B cell (primary cell): ENCODE data around the gene SNX24. TPM values are rescaled to one million over a fixed set of nuclear protein-coding genes. Genes with fewer than 3 reads are reported as not detected.

Experiments used
- ATAC-seq: fragments of 200-7000 bp; cut with Tn5 transposase; one replicate; pipeline ENCODE4 v1.10.0; 2021; ENCODE audit warnings: low read depth, mild to moderate bottlenecking, moderate number of reproducible peaks, moderate library complexity
- CTCF ChIA-PET: fragments of 350-600 bp; sonication (Branson Sonifier 250); formaldehyde crosslinking; loops from one replicate; lab custom pipeline; 2021; ENCODE audit warnings: antibody characterized with exemption, inconsistent platforms; lab: Charles Lee
- POLR2A ChIA-PET: fragments of 350-600 bp; sonication (Branson Sonifier 250); formaldehyde crosslinking; loops from one replicate; lab custom pipeline; 2021; ENCODE audit warnings: antibody characterized with exemption; lab: Charles Lee
- DNase-seq: peaks from one replicate; pipeline ENCODE4 v3.0.0; 2013
- H2AFZ ChIP-seq: 2 replicates; pipeline ENCODE4 v1.6.1; 2012; ENCODE audit warnings: mild to moderate bottlenecking, low read depth, low read length; ENCODE audit not compliant: insufficient read depth, poor library complexity, severe bottlenecking
- H3K27ac ChIP-seq, 2 donors: 1 replicate in 1 of 2; 2 replicates in 1 of 2; pipeline ENCODE4 v1.5.1; 2012 to 2013; ENCODE audit warnings: low read length in 2 of 2, mild to moderate bottlenecking in 2 of 2, moderate library complexity in 1 of 2
- H3K27me3 ChIP-seq, 4 experiments: fragments of 200-600 bp in 1 of 4; sonication (generic) in 1 of 4; replicated peaks in 1 of 4; 1 replicate in 2 of 4; 2 replicates in 2 of 4; pipeline versions ENCODE4 v1.6.1 to v1.7.0; 2013 to 2016; ENCODE audit warnings: low read length in 3 of 4, mild to moderate bottlenecking in 2 of 4, mixed read lengths in 1 of 4, moderate library complexity in 1 of 4; ENCODE audit not compliant: insufficient read depth in 4 of 4, control insufficient read depth in 3 of 4; ENCODE audit errors: control extremely low read depth in 1 of 4
- H3K36me3 ChIP-seq, 2 experiments: replicated peaks in 1 of 2; 1 replicate in 1 of 2; 2 replicates in 1 of 2; pipeline versions ENCODE4 v1.6.1 to v1.7.1; 2013; ENCODE audit warnings: low read length in 1 of 2; ENCODE audit not compliant: insufficient read depth in 2 of 2, control insufficient read depth in 1 of 2; ENCODE audit errors: control extremely low read depth in 1 of 2, extremely low read depth in 1 of 2
- H3K4me1 ChIP-seq, 2 donors: fragments of 200-600 bp in 1 of 2; sonication (generic) in 1 of 2; 1 replicate in 1 of 2; 2 replicates in 1 of 2; pipeline versions ENCODE4 v1.5.1 to v1.6.1; 2013 to 2017; ENCODE audit warnings: low read length in 2 of 2; ENCODE audit not compliant: control insufficient read depth in 2 of 2, insufficient read depth in 2 of 2
- H3K4me2 ChIP-seq: replicated peaks from 2 replicates; pipeline ENCODE3; 2012; ENCODE audit warnings: mild to moderate bottlenecking, low read depth, low read length; ENCODE audit not compliant: poor library complexity, severe bottlenecking
- H3K4me3 ChIP-seq, 5 experiments: fragments of 200-600 bp in 1 of 5; sonication (generic) in 1 of 5; 1 replicate in 3 of 5; 2 replicates in 2 of 5; pipeline versions ENCODE4 v1.5.1 to v1.7.0; 2011 to 2016; ENCODE audit warnings: low read length in 4 of 5, mild to moderate bottlenecking in 4 of 5, low read depth in 2 of 5, control low read depth in 1 of 5, moderate library complexity in 1 of 5; ENCODE audit not compliant: insufficient read depth in 1 of 5; ENCODE audit errors: control extremely low read depth in 1 of 5, extremely low read depth in 1 of 5
- H3K79me2 ChIP-seq: fragments of 200-600 bp; sonication (generic); one replicate; pipeline ENCODE4 v1.6.0; 2016; ENCODE audit warnings: low read length; ENCODE audit not compliant: control insufficient read depth, insufficient read depth
- H3K9ac ChIP-seq: fragments of 200-600 bp; sonication (generic); 2 replicates; pipeline ENCODE4 v1.6.1; 2017; ENCODE audit warnings: mild to moderate bottlenecking, low read length, moderate library complexity
- H3K9me3 ChIP-seq, 3 donors: one replicate each; pipeline versions ENCODE4 v1.6.1 to v1.7.1; 2013; ENCODE audit warnings: low read length in 2 of 3; ENCODE audit not compliant: control insufficient read depth in 2 of 3, insufficient read depth in 1 of 3; ENCODE audit errors: control extremely low read depth in 1 of 3
- H4K20me1 ChIP-seq: 2 replicates; pipeline ENCODE4 v1.6.0; 2012; ENCODE audit warnings: mild to moderate bottlenecking, low read length; ENCODE audit not compliant: insufficient read depth, control insufficient read depth, poor library complexity, severe bottlenecking
- H3K27ac Mint-ChIP-seq: one replicate; pipeline ENCODE4 v1.8.0; 2021; ENCODE audit warnings: mixed read lengths
- H3K27me3 Mint-ChIP-seq: one replicate; pipeline ENCODE4 v1.8.0; 2021; ENCODE audit warnings: mixed read lengths
- H3K4me1 Mint-ChIP-seq: one replicate; pipeline ENCODE4 v1.8.0; 2021; ENCODE audit warnings: mixed read lengths
- H3K4me3 Mint-ChIP-seq: one replicate; pipeline ENCODE4 v1.8.0; 2021; ENCODE audit warnings: mixed read lengths
- H3K9me3 Mint-ChIP-seq: one replicate; pipeline ENCODE4 v1.8.0; 2022; ENCODE audit warnings: mixed read lengths; ENCODE audit not compliant: insufficient read depth
- EZH2 ChIP-seq: IDR thresholded peaks from 2 replicates; pipeline ENCODE4 v1.6.1; 2012; ENCODE audit warnings: borderline replicate concordance, low read depth, mild to moderate bottlenecking, moderate library complexity, low read length; ENCODE audit not compliant: insufficient read depth, poor library complexity, severe bottlenecking
- WGBS: methylation state at CpG from one replicate; pipeline ENCODE4 v1.1.5; 2013; ENCODE audit warnings: missing lambda C conversion rate; ENCODE audit not compliant: insufficient coverage; 5-methylcytosine and 5-hydroxymethylcytosine counted together
- intact Hi-C: fragments of 100-400 bp; cut with micrococcal nuclease; formaldehyde crosslinking; loops from one replicate; pipeline ENCODE4 v1.10.0; 2022
- polyA plus RNA-seq: library from polyadenylated mRNA; depleted of rRNA; stranded (reverse); fragments of >200 nt; gene quantifications from 2 replicates; pipeline ENCODE4 v1.2.3, GENCODE V29; 2012
- small RNA-seq: library from RNA; depleted of rRNA; stranded (forward); fragments of <200 nt; gene quantifications from one replicate; pipeline ENCODE3, GENCODE V24; 2012; ENCODE audit warnings: low replicate concordance, low read depth; ENCODE audit not compliant: insufficient read length
- total RNA-seq, 2 donors: library from RNA; stranded (reverse); fragments of 120-200 nt in 1 of 2; gene quantifications; 1 replicate in 1 of 2; 2 replicates in 1 of 2; pipeline versions ENCODE4 v1.2.3 to v1.2.4, GENCODE V29; 2013 to 2022
- TF ChIP-seq, protein P1 (sequence below): fragments of 200-600 bp; IDR thresholded peaks from one replicate; pipeline ENCODE4 v1.8.0; 2022; ENCODE audit warnings: antibody characterized with exemption, mild to moderate bottlenecking

Gene SNX24
- total and polyA plus RNA-seq, 2 donors (not counting 1 experiment from before 2014, with no cell fraction given): 1.1 to 9.3 TPM

DNA sequence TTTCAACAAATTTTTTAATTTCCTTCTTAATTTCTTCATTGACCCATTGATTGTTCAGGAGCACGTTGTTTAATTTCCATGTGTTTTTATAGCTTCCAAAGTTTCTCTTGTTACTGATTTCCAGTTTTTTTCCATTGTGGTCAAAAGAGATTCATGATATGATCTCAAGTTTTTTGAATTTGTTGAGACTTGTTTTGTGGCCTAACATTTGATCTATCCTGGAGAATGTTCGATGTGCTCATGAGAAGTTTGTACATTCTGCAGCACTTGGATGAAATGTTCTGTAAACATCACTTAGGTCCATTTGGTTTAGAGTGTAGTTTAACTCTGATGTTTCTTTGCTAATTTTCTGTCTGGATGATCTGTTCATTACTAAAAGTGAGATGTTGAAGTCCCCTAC lies 205.8 kb downstream of the SNX24 start:
- ChIA-PET POLR2A (no interaction called here), CTCF (no interaction called here)
- Histone ChIP-seq H3K27ac (no peak overlapping the region), H3K79me2 (no peaks in the 10 kb centered on the region), H3K27me3 (peaks cover 0 to 19% (median 9%) of the 10 kb centered on the region in 4 experiments), H3K9ac (no peak overlapping the region), H3K4me3 (no peak overlapping the region), H3K4me2 (no peak overlapping the region), H3K9me3 (peaks cover 0 to 8% (median 0%) of the 10 kb centered on the region in 3 donors), H2AFZ (no peak overlapping the region), H4K20me1 (no peaks in the 10 kb centered on the region), H3K4me1 (no peaks in the 10 kb centered on the region), H3K36me3 (no peaks in the 10 kb centered on the region)
- Mint-ChIP-seq H3K4me3 (no peak overlapping the region), H3K9me3 (peaks cover 12% of the 10 kb centered on the region), H3K4me1 (no peaks in the 10 kb centered on the region), H3K27me3 (peaks cover 52% of the 10 kb centered on the region), H3K27ac (no peak overlapping the region)
- TF ChIP-seq, protein P1, sequence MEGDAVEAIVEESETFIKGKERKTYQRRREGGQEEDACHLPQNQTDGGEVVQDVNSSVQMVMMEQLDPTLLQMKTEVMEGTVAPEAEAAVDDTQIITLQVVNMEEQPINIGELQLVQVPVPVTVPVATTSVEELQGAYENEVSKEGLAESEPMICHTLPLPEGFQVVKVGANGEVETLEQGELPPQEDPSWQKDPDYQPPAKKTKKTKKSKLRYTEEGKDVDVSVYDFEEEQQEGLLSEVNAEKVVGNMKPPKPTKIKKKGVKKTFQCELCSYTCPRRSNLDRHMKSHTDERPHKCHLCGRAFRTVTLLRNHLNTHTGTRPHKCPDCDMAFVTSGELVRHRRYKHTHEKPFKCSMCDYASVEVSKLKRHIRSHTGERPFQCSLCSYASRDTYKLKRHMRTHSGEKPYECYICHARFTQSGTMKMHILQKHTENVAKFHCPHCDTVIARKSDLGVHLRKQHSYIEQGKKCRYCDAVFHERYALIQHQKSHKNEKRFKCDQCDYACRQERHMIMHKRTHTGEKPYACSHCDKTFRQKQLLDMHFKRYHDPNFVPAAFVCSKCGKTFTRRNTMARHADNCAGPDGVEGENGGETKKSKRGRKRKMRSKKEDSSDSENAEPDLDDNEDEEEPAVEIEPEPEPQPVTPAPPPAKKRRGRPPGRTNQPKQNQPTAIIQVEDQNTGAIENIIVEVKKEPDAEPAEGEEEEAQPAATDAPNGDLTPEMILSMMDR: no peak
- TF ChIP-seq EZH2: no peak
- intact Hi-C loops: no loop called here
- DNase-seq (no peak), ATAC-seq (no peak)
- WGBS: 86% methylated on average over 1 of the region's 2 CpGs

Small RNAs within 50 kb of the gene (small RNA-seq; reads per million reads assigned to genes)
- not detected for gene RN7SL689P

Other genes with a start within 250 kb of the SNX24 start
- gene SNX2, start 70.5 kb upstream of the SNX24 start, total RNA-seq: 266 and 270 TPM in 2 replicates
- gene SNX2, start 70.5 kb upstream of the SNX24 start, polyA plus RNA-seq: 107 and 214 TPM in 2 replicates
- not detected in 2 replicates for gene PPIC, start 191.1 kb downstream of the SNX24 start, total RNA-seq
- not detected in 2 replicates for gene PPIC, start 191.1 kb downstream of the SNX24 start, polyA plus RNA-seq
- gene PRDM6, start 243.6 kb downstream of the SNX24 start, total RNA-seq: not detected in 2 replicates
- gene PRDM6, start 243.6 kb downstream of the SNX24 start, polyA plus RNA-seq: not detected in 2 replicates